ENCODE measurements around the gene CCDC92B.
"Not testable (repeated sequence)": the region's sequence is repeated elsewhere in the genome, so short reads cannot be mapped to it uniquely, and the experiment has no call there.

CCDC92B gene

DNA sequence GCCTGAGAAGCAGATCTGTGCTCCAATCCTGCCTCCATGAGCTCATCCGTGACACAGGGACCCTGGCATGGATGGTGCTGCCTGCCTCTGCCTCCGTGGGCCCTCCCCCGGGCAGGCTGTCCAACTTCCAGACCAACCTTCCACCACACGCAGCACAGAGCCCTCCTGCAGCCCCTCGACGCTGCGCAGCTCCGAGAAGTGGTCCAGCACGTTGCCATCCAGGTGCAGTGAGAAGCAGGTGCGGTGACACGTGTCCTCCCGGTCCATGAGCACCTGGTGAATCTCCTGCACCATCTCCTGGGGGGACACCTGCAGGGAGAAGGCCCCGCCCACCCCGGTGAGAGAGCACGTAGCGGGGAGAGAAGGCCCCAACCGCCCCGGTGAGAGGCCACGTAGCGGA, 46.3 kb downstream of the CCDC92B start:
- no peak overlapping the region for H3K27ac ChIP-seq
- TF ChIP-seq ZFX (IDR thresholded peaks at IDR 0.05; ENCODE audit: borderline replicate concordance) = no peak

DNA sequence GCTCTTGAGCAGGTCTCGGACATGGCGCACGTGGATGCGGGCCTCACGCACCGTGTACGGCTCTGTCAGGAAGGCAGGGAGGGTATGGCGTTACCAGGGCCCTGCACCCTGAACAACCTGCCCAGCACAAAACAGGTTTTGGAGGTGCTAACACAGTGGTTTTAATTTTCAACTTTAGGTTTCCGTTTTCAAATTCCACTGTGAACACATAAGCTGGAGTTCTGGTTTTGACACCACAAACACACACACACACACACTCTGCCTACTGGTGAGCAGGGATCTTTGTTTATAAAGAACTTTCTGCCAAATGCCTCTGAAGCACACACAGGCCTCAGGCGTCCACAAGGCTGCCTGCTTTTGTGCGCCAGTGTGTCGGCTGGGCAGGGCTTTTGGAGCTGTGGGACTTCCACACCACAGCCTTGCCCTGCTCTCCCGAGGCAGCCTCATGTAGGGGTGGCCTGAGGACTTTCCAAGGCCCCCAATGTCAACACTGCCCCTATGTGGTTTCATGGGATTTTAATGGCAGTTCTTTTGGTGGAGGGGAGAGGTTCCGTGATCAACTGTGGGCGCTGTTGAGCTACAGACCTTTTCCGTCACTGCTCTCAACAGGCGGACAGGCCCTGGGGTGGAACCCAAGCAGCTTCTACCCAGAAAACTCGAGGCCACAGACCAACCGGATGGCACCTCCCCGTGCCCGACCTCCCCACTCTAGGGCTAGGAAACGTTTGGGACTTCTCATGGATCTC, 47.3 kb downstream of the CCDC92B start:
- no peak overlapping the region for H3K27ac ChIP-seq
- no peak for TF ChIP-seq ZFX (IDR thresholded peaks at IDR 0.05; ENCODE audit: borderline replicate concordance)
- TF ChIP-seq, protein P1, sequence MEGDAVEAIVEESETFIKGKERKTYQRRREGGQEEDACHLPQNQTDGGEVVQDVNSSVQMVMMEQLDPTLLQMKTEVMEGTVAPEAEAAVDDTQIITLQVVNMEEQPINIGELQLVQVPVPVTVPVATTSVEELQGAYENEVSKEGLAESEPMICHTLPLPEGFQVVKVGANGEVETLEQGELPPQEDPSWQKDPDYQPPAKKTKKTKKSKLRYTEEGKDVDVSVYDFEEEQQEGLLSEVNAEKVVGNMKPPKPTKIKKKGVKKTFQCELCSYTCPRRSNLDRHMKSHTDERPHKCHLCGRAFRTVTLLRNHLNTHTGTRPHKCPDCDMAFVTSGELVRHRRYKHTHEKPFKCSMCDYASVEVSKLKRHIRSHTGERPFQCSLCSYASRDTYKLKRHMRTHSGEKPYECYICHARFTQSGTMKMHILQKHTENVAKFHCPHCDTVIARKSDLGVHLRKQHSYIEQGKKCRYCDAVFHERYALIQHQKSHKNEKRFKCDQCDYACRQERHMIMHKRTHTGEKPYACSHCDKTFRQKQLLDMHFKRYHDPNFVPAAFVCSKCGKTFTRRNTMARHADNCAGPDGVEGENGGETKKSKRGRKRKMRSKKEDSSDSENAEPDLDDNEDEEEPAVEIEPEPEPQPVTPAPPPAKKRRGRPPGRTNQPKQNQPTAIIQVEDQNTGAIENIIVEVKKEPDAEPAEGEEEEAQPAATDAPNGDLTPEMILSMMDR (IDR thresholded peaks at IDR 0.05) = no peak

DNA sequence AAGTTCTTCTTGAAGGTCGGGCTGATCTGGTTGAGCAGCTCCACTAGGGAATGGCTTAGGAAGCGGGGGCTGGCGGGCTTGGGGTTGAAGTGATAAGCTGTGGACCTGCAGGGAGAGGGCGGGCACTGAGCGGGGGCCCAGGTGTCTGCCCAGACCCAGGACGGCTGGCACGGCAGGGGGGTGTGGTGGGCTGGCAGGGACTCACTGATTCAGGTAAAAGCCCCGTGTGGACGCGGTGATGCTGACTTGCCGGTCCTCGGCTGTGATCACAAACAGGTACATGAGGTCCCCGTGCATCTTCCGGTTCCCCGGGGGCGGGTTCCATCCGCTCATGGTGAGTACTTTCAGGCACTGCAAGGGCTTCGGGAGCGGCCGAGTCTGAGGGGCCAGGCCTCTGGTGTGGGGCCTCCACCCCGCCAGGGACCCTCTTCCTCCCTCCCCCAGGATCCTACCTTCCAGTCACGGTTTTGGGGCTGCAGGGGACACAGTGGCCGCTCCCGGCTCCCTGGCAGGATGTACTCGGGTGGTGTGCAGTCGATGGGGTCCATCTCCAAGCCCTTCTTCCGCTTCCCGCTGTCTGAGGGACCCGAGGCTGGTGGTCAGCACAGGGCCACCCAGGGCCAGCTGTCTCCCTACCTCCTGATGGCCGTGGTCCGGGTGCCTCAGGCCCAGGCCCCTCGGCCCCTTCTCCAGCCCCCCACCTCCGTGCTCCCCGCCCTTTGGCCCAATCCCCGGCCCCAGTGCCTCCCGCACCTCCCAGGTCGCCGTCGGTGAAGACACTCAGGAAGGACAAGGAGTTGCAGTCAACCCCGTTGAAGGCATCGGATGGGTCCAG, 48.1 kb downstream of the CCDC92B start:
- no peak overlapping the region for H3K27ac ChIP-seq
- TF ChIP-seq ZFX (IDR thresholded peaks at IDR 0.05; ENCODE audit: borderline replicate concordance) = no peak
- TF ChIP-seq, protein P1 (IDR thresholded peaks at IDR 0.05) = no peak

DNA sequence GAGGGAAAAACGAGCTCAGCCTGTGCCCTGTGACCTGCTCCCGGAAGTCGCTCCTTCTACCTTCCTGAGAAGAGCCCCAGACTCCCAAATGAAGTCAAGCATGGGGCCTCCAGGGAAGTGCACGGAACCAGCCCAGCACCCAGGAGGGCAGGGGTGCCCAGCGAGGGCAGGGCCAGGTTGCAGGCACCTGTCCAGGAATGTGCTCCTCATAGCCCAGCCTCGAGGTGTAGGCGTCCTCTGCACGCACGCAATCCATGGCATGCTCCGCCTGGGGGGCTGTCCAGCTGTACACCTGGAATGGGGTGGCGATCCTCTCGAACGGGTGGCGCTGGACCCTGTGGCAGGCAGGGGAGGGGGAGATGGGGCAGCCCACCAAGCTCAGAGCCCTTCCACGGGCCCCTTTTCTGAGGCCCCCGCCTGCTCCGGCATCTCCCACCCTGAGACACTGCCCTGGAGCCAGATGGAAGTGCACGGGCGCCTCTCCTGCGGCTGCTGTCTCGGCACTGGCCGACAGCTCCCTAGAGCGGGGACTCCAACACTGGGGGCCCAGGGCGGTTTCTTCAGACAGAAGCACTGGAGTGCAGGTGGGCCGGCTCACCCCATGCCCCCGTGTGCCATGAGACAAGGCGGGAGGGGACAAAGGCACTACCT, 48.8 kb downstream of the CCDC92B start:
- no peak overlapping the region for H3K27ac ChIP-seq
- TF ChIP-seq ZFX (IDR thresholded peaks at IDR 0.05; ENCODE audit: borderline replicate concordance) = no peak
- TF ChIP-seq, protein P1 (IDR thresholded peaks at IDR 0.05) = no peak

DNA sequence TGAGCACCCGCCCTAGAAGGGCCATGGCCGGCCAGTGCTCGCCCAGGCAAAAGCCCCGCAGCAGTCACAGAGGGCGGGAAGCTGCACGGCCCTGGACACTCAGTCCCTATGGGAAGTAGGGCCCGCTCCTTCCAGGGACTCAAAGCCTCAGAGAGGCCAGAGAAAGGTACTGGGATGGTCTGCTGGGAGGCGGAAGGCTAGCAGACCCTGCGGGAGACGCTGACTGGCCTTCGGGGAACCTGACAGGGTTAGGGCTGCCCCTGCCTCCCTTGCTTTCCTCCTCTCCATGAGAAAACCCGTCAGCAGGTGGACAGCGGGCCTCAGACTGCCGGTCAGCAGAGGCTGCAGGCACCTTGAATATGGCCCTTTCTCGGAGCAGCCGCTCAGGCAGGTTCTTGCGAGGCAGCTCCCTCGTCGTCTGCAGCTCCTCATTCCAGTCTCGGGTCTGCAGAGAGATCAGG, 49.4 kb downstream of the CCDC92B start:
- TF ChIP-seq, protein P1 (IDR thresholded peaks at IDR 0.05) = no peak
- TF ChIP-seq ZFX (IDR thresholded peaks at IDR 0.05; ENCODE audit: borderline replicate concordance) = no peak
- H3K27ac ChIP-seq = no peak overlapping the region

DNA sequence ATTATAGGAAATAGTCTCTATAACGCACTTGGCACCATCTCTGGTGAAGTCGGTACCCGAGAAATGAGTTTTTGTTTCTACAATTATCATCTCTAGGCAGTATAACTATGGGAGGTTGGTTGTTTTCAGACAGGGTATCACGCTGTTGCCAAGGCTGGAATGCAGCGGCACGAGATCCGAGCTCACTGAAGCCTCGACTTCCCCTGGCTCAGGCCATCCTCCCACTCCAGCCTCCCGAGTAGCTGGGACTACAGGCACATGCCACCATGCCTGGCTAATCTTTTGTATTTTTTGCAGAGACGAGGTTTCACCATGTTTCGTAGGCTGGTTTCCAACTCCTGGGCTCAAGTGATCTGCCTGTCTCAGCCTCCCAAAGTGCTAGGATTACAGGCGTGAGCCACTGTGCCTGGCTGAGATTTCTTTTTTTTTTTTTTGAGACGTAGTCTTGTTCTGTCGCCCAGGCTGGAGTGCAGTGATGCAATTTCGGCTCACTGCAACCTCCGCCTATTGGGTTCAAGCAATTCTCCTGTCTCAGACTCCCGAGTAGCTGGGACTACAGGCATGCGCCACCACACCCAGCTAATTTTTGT, 50.1 kb downstream of the CCDC92B start:
- not testable (repeated sequence) for H3K27ac ChIP-seq

DNA sequence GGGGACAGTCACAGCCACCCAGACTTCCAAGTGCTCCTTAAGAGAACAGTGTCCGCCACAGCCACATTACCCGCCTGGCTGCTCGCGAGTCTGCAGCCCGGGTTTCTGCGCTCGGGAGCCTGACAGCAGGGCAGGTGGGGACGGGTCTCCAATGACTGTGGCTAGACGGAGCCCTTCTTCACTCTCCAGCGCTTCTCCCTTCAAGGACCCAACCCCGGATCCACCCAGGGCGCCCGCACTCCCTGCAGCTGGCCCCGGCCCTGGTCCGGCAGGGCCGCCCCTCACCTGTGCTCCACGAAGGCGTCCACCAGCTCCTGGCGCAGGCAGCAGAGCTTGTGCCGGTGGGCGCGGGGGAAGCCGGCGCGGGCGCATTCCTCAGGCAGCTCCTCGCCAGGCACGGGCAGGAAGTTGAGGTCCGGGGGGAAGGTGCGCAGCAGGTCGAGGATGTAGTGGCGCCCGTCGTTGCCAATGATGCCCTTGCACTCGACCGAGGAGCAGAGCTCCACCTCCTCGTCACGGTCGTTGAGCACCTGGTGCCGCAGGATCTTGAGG, 51.8 kb downstream of the CCDC92B start:
- TF ChIP-seq ZFX (IDR thresholded peaks at IDR 0.05; ENCODE audit: borderline replicate concordance) = no peak
- TF ChIP-seq, protein P1 (IDR thresholded peaks at IDR 0.05) = no peak
- H3K27ac ChIP-seq = no peak overlapping the region

Data from 22Rv1 (cell line).